Measurements from ENCODE around the gene COPZ2.
"Not testable (repeated sequence)": the region's sequence is repeated elsewhere in the genome, so short reads cannot be mapped to it uniquely, and the experiment has no call there.

COPZ2 gene

GRCh38 chr17:48003417-48004151 lies 34.0 kb downstream of the COPZ2 start:
- no peak for DNase-seq

GRCh38 chr17:48002916-48003416 lies 34.6 kb downstream of the COPZ2 start:
- DNase-seq = no peak

- DNase-seq = peak; percentile 40
Measured at GRCh38 chr17:48002266-48002915, 35.2 kb downstream of the COPZ2 start.

GRCh38 chr17:48001657-48002056 lies 35.9 kb downstream of the COPZ2 start:
- DNase-seq = not testable (repeated sequence)

GRCh38 chr17:48001197-48001596 lies 36.4 kb downstream of the COPZ2 start:
- no peak for DNase-seq

GRCh38 chr17:47999582-47999981 lies 38.0 kb downstream of the COPZ2 start:
- no peak for DNase-seq

GRCh38 chr17:47998044-47998443 lies 39.6 kb downstream of the COPZ2 start:
- DNase-seq = no peak

- no peak for DNase-seq
Measured at GRCh38 chr17:47997586-47997985, 40.0 kb downstream of the COPZ2 start.

- DNase-seq = no peak
Measured at GRCh38 chr17:47996201-47996600, 41.4 kb downstream of the COPZ2 start.

GRCh38 chr17:47995241-47995935 lies 42.2 kb downstream of the COPZ2 start:
- DNase-seq = no peak

- DNase-seq = no peak
Measured at GRCh38 chr17:47994724-47995123, 42.9 kb downstream of the COPZ2 start.

- DNase-seq = no peak
Measured at GRCh38 chr17:47993964-47994363, 43.6 kb downstream of the COPZ2 start.

- no peak for DNase-seq
Measured at GRCh38 chr17:47993031-47993564, 44.5 kb downstream of the COPZ2 start.

- DNase-seq = no peak
Measured at GRCh38 chr17:47992216-47992615, 45.4 kb downstream of the COPZ2 start.

- no peak for DNase-seq
Measured at GRCh38 chr17:47990962-47991731, 46.5 kb downstream of the COPZ2 start.

GRCh38 chr17:47989700-47990099 lies 47.9 kb downstream of the COPZ2 start:
- peak; percentile 26 for DNase-seq

- DNase-seq = no peak
Measured at GRCh38 chr17:47989159-47989558, 48.4 kb downstream of the COPZ2 start.

GRCh38 chr17:47988445-47988844 lies 49.2 kb downstream of the COPZ2 start:
- not testable (repeated sequence) for DNase-seq

- no peak for DNase-seq
Measured at GRCh38 chr17:47987240-47987835, 50.3 kb downstream of the COPZ2 start.

- DNase-seq = no peak
Measured at GRCh38 chr17:47986520-47986919, 51.1 kb downstream of the COPZ2 start.

GRCh38 chr17:47983492-47984223 lies 53.9 kb downstream of the COPZ2 start:
- peak; percentile 38 for DNase-seq
